Esophagus mucosa (tissue), 1 donor: ENCODE data around the gene AKT3. TPM values are rescaled to one million over a fixed set of nuclear protein-coding genes. Genes with fewer than 3 reads are reported as not detected.
"Not testable (repeated sequence)": the region's sequence is repeated elsewhere in the genome, so short reads cannot be mapped to it uniquely, and the experiment has no call there.

ENCODE experiments used
- ATAC-seq: fragments of 200-7000 bp; cut with Tn5 transposase; one replicate; pipeline ENCODE4 v1.9.1; 2020
- total RNA-seq: library from RNA; stranded (reverse); gene quantifications from one replicate; pipeline ENCODE4 v1.2.4, GENCODE V29; 2023
- donor health status: DM: yes; HTN: yes; CAD: no.

The AKT3 gene
- total RNA-seq, 1 donor from 2014 or later = 4.1 TPM

- ATAC-seq = not testable (repeated sequence)
These were observed 77.5 kb downstream of the AKT3 start for GRCh38 chr1:243772361-243773050.

DNA sequence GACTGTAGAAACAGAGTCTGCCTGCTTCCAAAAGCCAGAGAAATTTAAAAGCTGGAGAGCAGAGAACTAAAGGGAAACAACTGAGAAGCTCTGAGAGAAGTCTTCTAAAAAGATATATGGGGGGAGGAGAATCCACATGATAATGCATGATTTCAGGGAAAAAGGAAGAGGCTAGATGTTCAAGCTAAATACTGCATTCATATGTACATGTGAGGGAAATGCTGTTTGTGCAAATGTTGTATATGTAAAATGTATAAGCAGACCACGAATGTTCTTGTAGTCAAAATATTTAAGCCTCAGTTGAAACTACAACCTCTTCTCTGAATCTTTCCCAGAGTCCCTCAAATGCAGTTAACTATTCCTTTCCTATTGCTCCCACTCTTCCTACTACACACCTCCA lies 79.2 kb downstream of the AKT3 start:
- ATAC-seq = no peak

GRCh38 chr1:243765676-243766075 lies 84.4 kb downstream of the AKT3 start:
- ATAC-seq = no peak

DNA sequence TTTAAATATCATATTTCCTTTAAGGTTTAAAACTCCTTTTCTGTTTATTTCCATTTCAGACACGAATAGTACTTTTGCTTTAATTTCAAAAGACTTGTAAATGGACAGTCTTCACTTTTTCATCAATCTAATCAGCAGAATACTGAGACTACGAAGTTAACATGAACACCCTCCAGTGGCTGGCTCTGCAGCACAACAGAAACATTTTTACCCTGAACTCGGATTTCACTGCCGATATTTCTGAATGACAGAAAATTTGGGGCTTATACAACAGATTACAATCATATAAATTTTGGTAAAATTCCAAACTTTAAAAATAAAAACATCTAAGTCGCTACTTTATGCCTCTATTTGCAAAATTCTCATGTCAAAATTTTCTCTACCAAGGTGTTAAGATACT lies 86.2 kb downstream of the AKT3 start:
- no peak for ATAC-seq

- no peak for ATAC-seq
These were observed 91.4 kb downstream of the AKT3 start for GRCh38 chr1:243758647-243759046.

GRCh38 chr1:243756529-243756928 lies 93.5 kb downstream of the AKT3 start:
- no peak for ATAC-seq

- ATAC-seq = no peak
These were observed 95.7 kb downstream of the AKT3 start for GRCh38 chr1:243754348-243754747.

GRCh38 chr1:243751506-243751905 lies 98.5 kb downstream of the AKT3 start:
- no peak for ATAC-seq

GRCh38 chr1:243748706-243749283 lies 101.2 kb downstream of the AKT3 start:
- peak; percentile 83 for ATAC-seq

DNA sequence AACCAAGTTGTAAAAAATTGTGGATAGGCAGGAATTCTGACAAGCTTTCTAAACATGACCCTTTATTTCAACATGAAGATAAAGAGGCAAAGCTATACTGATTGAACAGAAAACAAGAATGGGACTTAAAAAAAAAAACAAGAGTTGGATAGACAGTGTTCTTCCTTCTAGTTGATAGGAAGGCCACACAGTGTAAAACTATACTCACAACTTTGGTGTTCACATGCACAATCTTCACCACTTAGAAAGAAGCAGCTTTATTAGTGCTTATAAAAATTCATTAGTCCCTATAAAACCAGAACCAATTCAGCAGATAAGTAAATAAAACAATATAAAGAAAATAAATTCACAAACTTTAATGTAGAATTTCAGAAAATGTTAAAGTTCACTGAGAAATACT lies 101.8 kb downstream of the AKT3 start:
- ATAC-seq = no peak

DNA sequence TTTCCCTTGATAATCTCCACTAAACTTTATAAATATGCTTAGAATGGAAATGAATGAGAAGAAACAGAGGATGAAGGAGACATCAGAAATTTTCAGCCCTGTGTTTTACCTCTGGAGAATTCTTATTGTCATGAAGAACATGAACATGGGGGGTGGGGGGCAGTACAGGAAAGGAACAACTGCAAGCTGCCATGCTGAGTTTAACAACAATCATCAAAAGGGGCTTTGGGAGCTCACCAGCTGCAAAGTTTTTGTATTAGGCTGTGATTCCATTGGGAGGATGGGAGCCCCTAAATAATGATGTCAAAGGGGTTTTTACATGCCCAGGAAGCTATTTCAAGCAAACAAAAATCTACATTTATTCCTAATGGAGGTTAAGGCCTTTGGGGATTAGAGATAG lies 103.3 kb downstream of the AKT3 start:
- ATAC-seq = no peak

DNA sequence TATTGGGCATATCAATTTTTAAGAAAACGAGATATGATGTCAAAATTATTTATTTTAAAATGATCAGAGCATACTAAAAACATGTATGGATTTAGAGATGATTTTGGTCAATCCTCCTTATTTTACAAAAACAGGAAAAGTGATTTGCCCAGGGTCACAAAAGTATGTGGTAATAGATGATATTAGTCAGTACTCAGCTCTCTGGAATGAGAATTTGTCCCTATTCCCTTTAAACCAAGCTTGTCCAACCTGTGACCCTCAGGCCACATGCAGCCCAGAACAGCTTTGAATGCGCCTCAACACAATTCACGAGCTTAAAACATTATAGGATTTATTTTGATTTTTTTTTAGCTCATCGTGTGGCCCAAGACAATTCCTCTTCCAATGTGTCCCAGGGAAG lies 104.7 kb downstream of the AKT3 start:
- ATAC-seq = no peak

DNA sequence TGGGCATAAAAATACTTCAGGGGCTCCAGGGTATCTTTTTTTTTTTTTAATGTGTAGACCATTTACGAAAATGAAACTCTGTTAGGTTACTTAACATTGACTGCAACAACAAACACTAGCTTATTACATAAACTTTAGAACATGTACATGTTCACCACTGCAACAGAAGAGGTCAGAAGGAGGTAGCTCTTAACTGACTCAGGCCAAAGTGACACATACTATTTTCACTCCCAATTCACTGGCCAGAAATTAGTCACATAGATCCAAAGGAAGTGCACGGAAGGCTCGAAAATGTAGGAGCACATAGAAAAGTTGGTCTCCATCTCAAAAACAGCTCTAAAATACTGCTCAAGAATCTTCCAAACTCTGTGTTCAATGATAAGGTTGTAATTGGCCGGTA lies 107.2 kb downstream of the AKT3 start:
- no peak for ATAC-seq

GRCh38 chr1:243740255-243740999 lies 109.6 kb downstream of the AKT3 start:
- no peak for ATAC-seq

DNA sequence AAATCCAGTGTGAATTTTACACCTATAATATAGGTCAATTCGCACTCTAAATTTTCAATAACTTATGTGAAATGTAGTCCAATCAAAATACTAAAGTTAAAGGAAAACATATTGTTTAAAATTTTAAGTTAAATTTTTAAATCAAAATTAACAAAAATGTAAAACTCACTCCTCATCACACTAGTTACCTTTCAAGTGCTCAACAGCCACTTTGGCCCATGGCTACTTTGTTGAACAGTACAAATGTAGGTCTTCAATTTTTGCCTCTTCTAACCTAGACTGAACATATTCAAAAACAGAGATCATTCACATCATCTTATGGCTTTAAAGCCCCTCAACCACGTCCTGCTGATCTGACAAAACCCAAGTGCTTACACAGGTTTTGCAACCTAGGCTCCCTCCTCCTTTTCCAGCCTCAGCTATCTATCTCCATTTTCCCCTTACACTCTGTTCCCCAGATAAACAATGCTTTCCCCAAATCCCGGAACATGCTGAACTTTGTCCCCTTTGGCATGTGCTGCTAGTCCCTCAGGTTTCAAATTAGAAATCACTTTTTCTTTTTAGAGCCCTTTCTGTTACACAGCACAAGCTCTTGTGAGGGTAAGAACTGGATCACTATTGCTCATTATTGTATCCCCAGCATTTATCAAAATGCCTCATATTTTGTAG lies 110.6 kb downstream of the AKT3 start:
- ATAC-seq = no peak

DNA sequence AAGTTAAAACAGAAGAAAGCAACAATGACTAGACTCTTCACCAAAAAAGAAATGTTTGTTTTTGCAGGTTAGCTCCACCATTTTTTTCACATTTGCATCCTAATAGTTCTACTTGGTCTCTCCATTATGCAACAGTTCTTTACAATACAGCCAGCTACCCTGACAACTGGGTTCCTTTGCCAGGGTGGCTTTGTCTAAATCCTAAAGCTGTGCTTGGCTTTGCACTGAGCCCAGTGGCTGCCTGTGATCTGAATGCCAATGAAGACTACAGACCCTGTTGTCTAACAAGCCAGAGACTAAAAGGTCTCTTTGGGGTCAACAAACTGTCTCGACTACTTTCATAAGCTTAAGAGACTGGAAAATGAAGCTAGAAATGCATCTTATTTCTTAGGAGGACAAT lies 112.0 kb downstream of the AKT3 start:
- ATAC-seq = no peak

DNA sequence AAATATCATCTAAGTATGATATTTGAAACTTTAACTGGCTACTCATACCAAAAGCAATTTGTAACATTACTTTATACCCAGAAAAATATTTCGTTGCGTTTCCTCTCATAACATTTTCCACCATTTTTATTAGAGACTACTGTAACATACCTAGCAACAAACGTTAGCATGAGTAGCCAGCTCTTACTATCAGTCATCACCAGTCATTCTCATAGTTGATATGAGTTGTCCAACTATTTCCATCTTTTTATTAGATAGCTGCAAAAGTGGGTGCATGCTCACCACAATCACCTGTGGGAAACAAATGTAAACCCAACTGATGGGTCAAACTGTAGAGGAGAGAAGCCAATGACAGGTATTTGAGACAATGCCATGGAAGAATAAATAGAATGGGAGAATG lies 114.6 kb downstream of the AKT3 start:
- ATAC-seq = no peak

- ATAC-seq = no peak
These were observed 115.7 kb downstream of the AKT3 start for GRCh38 chr1:243734308-243734695.

GRCh38 chr1:243733670-243734307 lies 116.3 kb downstream of the AKT3 start:
- no peak for ATAC-seq

GRCh38 chr1:243732637-243733036 lies 117.4 kb downstream of the AKT3 start:
- ATAC-seq = no peak

DNA sequence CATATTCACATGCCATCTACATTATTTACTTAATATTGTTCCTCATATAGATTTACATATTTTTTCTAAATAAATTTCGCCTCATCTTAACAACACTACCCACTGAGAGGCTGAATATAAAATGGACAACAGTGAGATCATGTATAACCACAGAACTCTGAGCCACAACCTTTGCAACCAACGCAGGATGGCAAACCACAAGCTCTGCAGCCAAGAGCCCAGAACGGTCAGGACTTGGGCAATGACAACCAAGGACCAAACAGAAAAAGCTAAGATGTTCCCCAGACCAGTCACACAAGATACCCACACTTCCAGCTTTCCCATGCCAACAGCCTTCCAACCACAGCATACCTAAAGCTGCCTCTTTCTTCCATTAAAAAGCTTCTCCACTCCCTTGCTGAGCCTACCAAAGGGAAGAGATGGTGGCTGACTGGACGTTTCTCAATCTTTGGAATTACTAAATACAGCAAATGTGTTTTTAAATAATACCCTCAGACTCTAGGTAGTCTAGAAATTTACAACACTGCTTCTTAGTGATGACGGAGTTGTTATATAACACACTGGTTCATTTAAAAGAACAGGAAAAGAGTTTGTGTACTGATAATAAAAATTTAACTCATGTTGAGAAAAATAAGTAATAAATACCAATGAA lies 117.9 kb downstream of the AKT3 start:
- ATAC-seq = no peak

GRCh38 chr1:243731301-243731891 lies 118.6 kb downstream of the AKT3 start:
- ATAC-seq = peak; percentile 63
